Hepatocyte (in vitro differentiated cells): Measurements from ENCODE around the gene RNF13.

ENCODE experiments used
- CTCF ChIP-seq: fragments of 200-600 bp; sonication (generic); IDR thresholded peaks from 2 replicates; pipeline ENCODE4 v1.5.1; 2016; ENCODE audit warnings: antibody characterized with exemption, mild to moderate bottlenecking; ENCODE audit not compliant: poor library complexity
- EZH2phosphoT487 ChIP-seq: fragments of 200-600 bp; sonication (generic); IDR thresholded peaks from one replicate; pipeline ENCODE4 v1.6.1; 2018; ENCODE audit warnings: antibody characterized with exemption, mild to moderate bottlenecking, low read depth, moderate library complexity; ENCODE audit not compliant: unreplicated experiment, severe bottlenecking

- TF ChIP-seq CTCF, result no peak
- TF ChIP-seq EZH2phosphoT487, result no peak
Observed at GRCh38 chr3:149942409-149942808, 129.4 kb downstream of the RNF13 start.
